Colonic mucosa (tissue), 4 donors: ENCODE data around the gene PPP1CC. TPM values are rescaled to one million over a fixed set of nuclear protein-coding genes. Genes with fewer than 3 reads are reported as not detected.

Experiments used
- DNase-seq: peaks from one replicate; pipeline ENCODE4 v3.0.0-alpha.2; 2020
- H3K27ac ChIP-seq: fragments of 200-600 bp; one replicate; pipeline ENCODE4 v1.8.0; 2021
- H3K27me3 ChIP-seq: fragments of 200-600 bp; one replicate; pipeline ENCODE4 v1.8.0; 2021
- H3K36me3 ChIP-seq: fragments of 200-600 bp; one replicate; pipeline ENCODE4 v1.8.0; 2021
- H3K4me1 ChIP-seq: fragments of 200-600 bp; one replicate; pipeline ENCODE4 v1.8.0; 2021; ENCODE audit warnings: mild to moderate bottlenecking
- H3K4me3 ChIP-seq: fragments of 200-600 bp; one replicate; pipeline ENCODE4 v1.8.0; 2021
- H3K9ac ChIP-seq, 2 donors: one replicate each; pipeline ENCODE4 v1.7.0; 2013; ENCODE audit warnings: control low read depth in 2 of 2, low read depth in 2 of 2, low read length in 2 of 2
- H3K9me3 ChIP-seq: fragments of 200-600 bp; one replicate; pipeline ENCODE4 v1.8.0; 2021
- CTCF ChIP-seq: fragments of 200-600 bp; IDR thresholded peaks from one replicate; pipeline ENCODE4 v1.8.0; 2022; ENCODE audit warnings: antibody characterized with exemption, mild to moderate bottlenecking
- intact Hi-C: fragments of 100-400 bp; cut with DNase I; formaldehyde crosslinking; loops from one replicate; pipeline ENCODE4 v1.14.1; 2022
- total RNA-seq, 2 donors: library from RNA; stranded (reverse); fragmentation: NEBNext Ultra II Directional in 1 of 2; extraction: Animal tissue kit (Norgen Biotek cat#: 25700) in 1 of 2; gene quantifications; one replicate each; pipeline ENCODE4 v1.2.1, GENCODE V29; 2021
- donor health status: healthy.
- donor health status: DM: no; HTN: no; CAD: no.
- donor health status: DM: no; HTN: no; CAD: no.

PPP1CC gene
- total RNA-seq = 100 to 1,000 TPM; 170 to 198 TPM

DNA sequence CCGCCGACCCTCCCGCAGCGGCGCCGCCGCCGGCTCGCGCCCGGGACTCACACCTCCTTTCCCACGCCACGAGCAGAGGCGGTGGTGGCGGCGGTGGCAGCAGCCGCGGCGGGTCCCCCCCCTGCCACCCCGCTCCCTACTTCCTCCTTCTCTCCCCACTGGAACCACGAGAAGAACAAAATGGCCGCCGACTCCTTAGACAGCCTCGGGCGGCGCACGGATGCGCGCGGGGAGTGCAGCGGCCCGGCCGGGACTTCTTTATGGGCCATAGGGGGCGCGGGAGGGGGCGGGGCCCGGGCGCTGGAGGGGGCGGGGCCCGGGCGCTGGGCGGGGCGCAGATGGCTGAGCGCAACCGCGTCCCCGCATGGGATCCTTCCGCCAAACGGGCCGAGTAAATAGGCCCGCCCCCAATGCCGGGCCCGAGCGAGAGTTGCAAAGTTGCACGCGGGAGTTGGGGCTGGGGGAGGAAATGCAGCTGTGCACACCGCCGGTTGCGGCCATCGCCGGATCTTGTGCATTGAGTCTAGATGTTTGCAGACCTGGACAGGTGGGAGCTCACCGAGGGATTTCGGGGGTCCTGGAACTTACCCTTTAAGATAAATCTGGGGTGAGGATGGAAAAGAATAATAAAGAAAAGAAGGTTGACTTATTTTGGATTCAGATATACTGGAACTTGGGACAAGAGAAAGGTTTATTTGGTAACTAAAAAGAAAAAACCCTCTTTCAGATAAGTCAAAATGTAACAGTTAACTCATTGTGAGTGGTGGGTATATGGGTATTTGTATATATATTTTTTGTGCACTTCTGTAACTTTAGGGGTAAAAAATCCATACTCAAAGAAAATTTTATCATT, at the start of gene PPP1CC:
Gene PPP1CC (minus strand): TSS at position 174 of the 853 bp plus-strand sequence. CDS start 184 bp downstream, outside the sequence.
- TF ChIP-seq CTCF = no peak
- Histone ChIP-seq H3K9me3 (no peaks in the 10 kb centered on the region), H3K4me3 (peak within 1 kb of the TSS; percentile 91), H3K27me3 (no peaks in the 10 kb centered on the region), H3K36me3 (no peaks in the 10 kb centered on the region), H3K9ac (peak within 1 kb of the TSS; percentile 92 to 96), H3K27ac (peak within 1 kb of the TSS; percentile 80), H3K4me1 (peaks cover 13% of the 10 kb centered on the region)
- peak; percentile 93 for DNase-seq
- intact Hi-C loops = no loop called here

GRCh38 chr12:110791589-110791988, 48.9 kb upstream of the PPP1CC start:
- no peak for TF ChIP-seq CTCF
- Histone ChIP-seq H3K4me1 (no peaks in the 10 kb centered on the region), H3K27ac (no peak overlapping the region), H3K36me3 (no peaks in the 10 kb centered on the region), H3K9ac (no peak overlapping the region), H3K27me3 (no peaks in the 10 kb centered on the region), H3K4me3 (no peak overlapping the region), H3K9me3 (no peaks in the 10 kb centered on the region)
- DNase-seq = no peak
- intact Hi-C loops = no loop called here

DNA sequence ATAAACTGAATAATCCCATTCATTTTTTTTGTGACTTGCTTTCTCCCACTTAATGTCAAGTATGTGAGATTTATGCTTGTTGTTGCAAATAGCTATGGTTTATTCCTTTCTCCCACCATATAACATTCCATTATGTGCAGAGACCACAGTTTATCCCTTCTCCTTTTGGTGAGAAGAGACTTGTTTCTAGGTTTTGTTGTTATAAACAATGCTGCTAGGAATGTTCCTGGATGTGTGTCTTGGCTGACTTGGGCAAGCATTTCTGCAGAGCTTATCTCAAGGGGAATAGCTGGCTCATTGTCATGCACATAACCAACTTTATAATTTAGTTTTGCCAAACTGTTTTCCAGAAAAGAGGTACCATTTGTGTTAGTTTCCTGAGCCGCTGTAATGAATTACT, 47.6 kb upstream of the PPP1CC start:
- Histone ChIP-seq H3K4me1 (no peaks in the 10 kb centered on the region), H3K4me3 (no peak overlapping the region), H3K9ac (no peak overlapping the region), H3K27me3 (no peaks in the 10 kb centered on the region), H3K36me3 (no peaks in the 10 kb centered on the region), H3K9me3 (no peaks in the 10 kb centered on the region), H3K27ac (no peak overlapping the region)
- no peak for TF ChIP-seq CTCF
- DNase-seq = no peak
- intact Hi-C loops = no loop called here

GRCh38 chr12:110786012-110786411, 43.3 kb upstream of the PPP1CC start:
- H3K27me3 ChIP-seq = no peaks in the 10 kb centered on the region
- no peak overlapping the region for H3K4me3 ChIP-seq
- intact Hi-C loops = no loop called here
- TF ChIP-seq CTCF = no peak
- no peak overlapping the region for H3K27ac ChIP-seq
- H3K9ac ChIP-seq = no peak overlapping the region
- no peaks in the 10 kb centered on the region for H3K9me3 ChIP-seq
- no peaks in the 10 kb centered on the region for H3K36me3 ChIP-seq
- no peak for DNase-seq
- no peaks in the 10 kb centered on the region for H3K4me1 ChIP-seq

DNA sequence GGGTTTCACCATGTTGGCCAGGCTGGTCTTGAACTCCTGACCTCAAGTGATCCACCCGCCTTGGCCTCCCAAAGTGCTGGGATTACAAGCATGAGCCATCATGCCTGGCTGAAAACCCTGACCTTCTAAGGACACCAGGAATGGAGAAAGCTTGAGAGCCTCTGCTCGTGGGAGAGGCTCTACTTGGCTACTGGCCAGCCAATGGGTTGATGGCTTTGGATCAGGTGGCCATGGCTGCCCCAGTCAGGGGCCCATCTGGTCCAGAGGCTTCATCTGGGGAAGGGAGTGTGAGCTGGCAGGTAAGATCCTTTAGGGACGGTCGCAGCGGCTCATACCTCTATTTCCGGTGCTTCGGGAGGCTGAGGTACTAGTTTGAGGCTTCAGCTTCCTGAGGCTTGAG, 42.5 kb upstream of the PPP1CC start:
- no peak for DNase-seq
- Histone ChIP-seq H3K9me3 (no peaks in the 10 kb centered on the region), H3K27ac (no peak overlapping the region), H3K36me3 (no peaks in the 10 kb centered on the region), H3K4me1 (no peaks in the 10 kb centered on the region), H3K9ac (no peak overlapping the region), H3K4me3 (no peak overlapping the region), H3K27me3 (no peaks in the 10 kb centered on the region)
- TF ChIP-seq CTCF = no peak
- intact Hi-C loops = no loop called here
